H1 (cell line): ENCODE results near the gene MPHOSPH9. TPM values are rescaled to one million over a fixed set of nuclear protein-coding genes. Genes with fewer than 3 reads are reported as not detected.

Source experiments
- CTCF ChIA-PET: fragments of 300-600 bp; sonication (Branson Sonifier 250); formaldehyde crosslinking; loops from one replicate; lab custom pipeline; 2021; ENCODE audit not compliant: partially characterized antibody; lab: Charles Lee
- POLR2A ChIA-PET: fragments of 300-600 bp; sonication (Branson Sonifier 250); formaldehyde crosslinking; loops from one replicate; lab custom pipeline; 2021; ENCODE audit warnings: inconsistent platforms; ENCODE audit not compliant: partially characterized antibody; lab: Charles Lee
- DNase-seq, 2 experiments: peaks; one replicate each; pipeline versions ENCODE4 v3.0.0 to v3.0.0-alpha.2; 2010 to 2022; ENCODE audit warnings: low spot score in 2 of 2, low read depth in 1 of 2, mixed read lengths in 1 of 2
- FAIRE-seq: peaks from 2 replicates; lab custom pipeline; 2011; peaks lifted over from hg19 to GRCh38; lab: Jason Lieb, UNC
- H2AFZ ChIP-seq: 2 replicates; pipeline ENCODE4 v1.8.1; 2012; ENCODE audit warnings: low read length, inconsistent platforms
- H2AK5ac ChIP-seq: 2 replicates; pipeline ENCODE4 v1.6.1; 2013; ENCODE audit warnings: low read depth, low read length
- H2BK120ac ChIP-seq: replicated peaks from 2 replicates; pipeline ENCODE3; 2013; ENCODE audit warnings: low read depth, low read length, inconsistent platforms
- H2BK12ac ChIP-seq: 2 replicates; pipeline ENCODE4 v1.6.1; 2013; ENCODE audit warnings: low read depth, low read length
- H2BK15ac ChIP-seq: 2 replicates; pipeline ENCODE4 v1.6.1; 2013; ENCODE audit warnings: low read length
- H2BK20ac ChIP-seq: 2 replicates; pipeline ENCODE4 v1.6.1; 2013; ENCODE audit warnings: low read length
- H2BK5ac ChIP-seq: 2 replicates; pipeline ENCODE4 v1.6.1; 2013; ENCODE audit warnings: low read depth, low read length
- H3K14ac ChIP-seq: 2 replicates; pipeline ENCODE4 v1.6.1; 2013; ENCODE audit warnings: inconsistent platforms; ENCODE audit not compliant: insufficient read length
- H3K18ac ChIP-seq: 2 replicates; pipeline ENCODE4 v1.6.1; 2013; ENCODE audit warnings: low read length; ENCODE audit errors: extremely low read depth
- H3K23ac ChIP-seq: 2 replicates; pipeline ENCODE4 v1.6.1; 2013; ENCODE audit warnings: inconsistent platforms; ENCODE audit not compliant: insufficient read length
- H3K23me2 ChIP-seq: 2 replicates; pipeline ENCODE4 v1.6.1; 2013; ENCODE audit warnings: low read depth, low read length
- H3K27ac ChIP-seq: 2 replicates; pipeline ENCODE4 v1.6.1; 2011; ENCODE audit warnings: low read depth, low read length, inconsistent platforms
- H3K27me3 ChIP-seq, 4 experiments: replicated peaks in 1 of 4; 1 replicate in 1 of 4; 2 replicates in 3 of 4; pipeline versions ENCODE4 v1.6.1 to v1.8.1; 2011 to 2013; ENCODE audit warnings: low read length in 3 of 4, mild to moderate bottlenecking in 3 of 4, inconsistent platforms in 2 of 4, mixed read lengths in 2 of 4, moderate library complexity in 1 of 4; ENCODE audit not compliant: control insufficient read depth in 3 of 4, insufficient read depth in 3 of 4; ENCODE audit errors: extremely low read depth in 1 of 4
- H3K36me3 ChIP-seq, 4 experiments: 2 replicates each; pipeline versions ENCODE4 v1.6.1 to v1.8.1; 2011 to 2013; ENCODE audit warnings: mild to moderate bottlenecking in 4 of 4, low read length in 3 of 4, moderate library complexity in 2 of 4, control low read depth in 1 of 4, inconsistent platforms in 1 of 4; ENCODE audit not compliant: insufficient read depth in 4 of 4, control insufficient read depth in 2 of 4
- H3K4ac ChIP-seq: replicated peaks from 2 replicates; pipeline ENCODE3; 2013; ENCODE audit warnings: low read length, low read depth, mixed read lengths, inconsistent platforms; ENCODE audit not compliant: insufficient read length
- H3K4me1 ChIP-seq, 4 experiments: replicated peaks in 1 of 4; 1 replicate in 1 of 4; 2 replicates in 3 of 4; pipeline versions ENCODE4 v1.6.1 to v1.8.1; 2011 to 2013; ENCODE audit warnings: low read length in 3 of 4, inconsistent platforms in 2 of 4, mixed read lengths in 1 of 4; ENCODE audit not compliant: insufficient read depth in 4 of 4, control insufficient read depth in 3 of 4
- H3K4me2 ChIP-seq, 2 experiments: 2 replicates each; pipeline versions ENCODE4 v1.6.1 to v1.8.1; 2011 to 2013; ENCODE audit warnings: low read depth in 2 of 2, low read length in 2 of 2, control low read depth in 1 of 2, inconsistent platforms in 1 of 2, mild to moderate bottlenecking in 1 of 2; ENCODE audit not compliant: insufficient read depth in 1 of 2
- H3K4me3 ChIP-seq, 4 experiments: fragments of 200-600, 300-600 bp in 1 of 4; sonication (generic), shearing (Covaris generic), sonication (Bioruptor Twin) in 1 of 4; 2 replicates each; pipeline versions ENCODE4 v1.5.1 to v1.8.1; 2011 to 2016; ENCODE audit warnings: low read length in 4 of 4, low read depth in 3 of 4, control low read depth in 2 of 4, inconsistent platforms in 2 of 4, mild to moderate bottlenecking in 2 of 4, mixed read lengths in 1 of 4, moderate library complexity in 1 of 4; ENCODE audit not compliant: insufficient read depth in 2 of 4; ENCODE audit errors: extremely low read depth in 1 of 4
- H3K56ac ChIP-seq: replicated peaks from 2 replicates; pipeline ENCODE3; 2013; ENCODE audit warnings: low read depth, mild to moderate bottlenecking, mixed read lengths, low read length, inconsistent platforms; ENCODE audit not compliant: insufficient read length
- H3K79me1 ChIP-seq: 2 replicates; pipeline ENCODE4 v1.6.1; 2013; ENCODE audit warnings: low read depth, low read length, control low read depth
- H3K79me2 ChIP-seq, 2 experiments: 2 replicates each; pipeline versions ENCODE4 v1.6.1 to v1.8.1; 2012 to 2013; ENCODE audit warnings: low read length in 2 of 2, mild to moderate bottlenecking in 2 of 2, inconsistent platforms in 1 of 2; ENCODE audit not compliant: insufficient read depth in 2 of 2, control insufficient read depth in 1 of 2
- H3K9ac ChIP-seq, 4 experiments: replicated peaks in 1 of 4; 1 replicate in 1 of 4; 2 replicates in 3 of 4; pipeline versions ENCODE4 v1.6.1 to v1.8.1; 2011 to 2013; ENCODE audit warnings: low read depth in 3 of 4, low read length in 3 of 4, control low read depth in 2 of 4, mild to moderate bottlenecking in 2 of 4, moderate library complexity in 2 of 4, inconsistent platforms in 1 of 4; ENCODE audit errors: extremely low read depth in 1 of 4
- H3K9me3 ChIP-seq, 2 experiments: 2 replicates each; pipeline versions ENCODE4 v1.6.1 to v1.8.1; 2012 to 2013; ENCODE audit warnings: mild to moderate bottlenecking in 2 of 2, moderate library complexity in 2 of 2, control low read depth in 1 of 2, inconsistent platforms in 1 of 2, low read depth in 1 of 2, low read length in 1 of 2, mixed read lengths in 1 of 2; ENCODE audit not compliant: insufficient read depth in 2 of 2
- H4K20me1 ChIP-seq, 2 experiments: replicated peaks in 1 of 2; 2 replicates each; pipeline versions ENCODE3 to v1.8.1; 2011 to 2013; ENCODE audit warnings: inconsistent platforms in 2 of 2, low read length in 2 of 2, mild to moderate bottlenecking in 1 of 2; ENCODE audit not compliant: insufficient read depth in 2 of 2, control insufficient read depth in 1 of 2
- H4K5ac ChIP-seq: 2 replicates; pipeline ENCODE4 v1.6.1; 2013; ENCODE audit warnings: low read length, low read depth, mixed read lengths, inconsistent platforms; ENCODE audit not compliant: insufficient read length
- H4K8ac ChIP-seq: 2 replicates; pipeline ENCODE4 v1.8.0; 2013; ENCODE audit warnings: mild to moderate bottlenecking, moderate library complexity, low read length, inconsistent platforms; ENCODE audit not compliant: insufficient read depth; ENCODE audit errors: extremely low read depth
- H4K91ac ChIP-seq: replicated peaks from 2 replicates; pipeline ENCODE3; 2013; ENCODE audit warnings: low read length, mixed read lengths, inconsistent platforms; ENCODE audit not compliant: insufficient read length
- ASH2L ChIP-seq: fragments of 200-600, 300-600 bp; sonication (generic); IDR thresholded peaks from one replicate; pipeline ENCODE4 v1.7.1; 2017; ENCODE audit warnings: low read length
- CEBPB ChIP-seq: IDR thresholded peaks from 2 replicates; pipeline ENCODE4 v1.6.1; 2012; ENCODE audit warnings: low read depth, low read length
- FOSL1 ChIP-seq: IDR thresholded peaks from 2 replicates; pipeline ENCODE4 v1.6.1; 2011; ENCODE audit warnings: mild to moderate bottlenecking, low read depth, low read length, moderate library complexity; ENCODE audit not compliant: insufficient read depth
- GTF2F1 ChIP-seq: IDR thresholded peaks from 2 replicates; pipeline ENCODE4 v1.6.1; 2012; ENCODE audit warnings: low read depth, low read length, improper control_type of control experiment, borderline replicate concordance
- HDAC6 ChIP-seq: IDR thresholded peaks from one replicate; pipeline ENCODE4 v1.7.1; 2012; ENCODE audit warnings: low read depth, mild to moderate bottlenecking, inconsistent platforms, low read length, moderate library complexity
- JUND ChIP-seq: IDR thresholded peaks from 2 replicates; pipeline ENCODE4 v1.6.1; 2011; ENCODE audit warnings: mild to moderate bottlenecking, improper control_type of control experiment, low read length
- MAX ChIP-seq: IDR thresholded peaks from 2 replicates; pipeline ENCODE4 v1.6.1; 2012; ENCODE audit warnings: inconsistent platforms
- RBBP5 ChIP-seq: IDR thresholded peaks from 2 replicates; pipeline ENCODE4 v1.7.1; 2012; ENCODE audit warnings: low read depth, mild to moderate bottlenecking, inconsistent platforms, low read length, moderate library complexity, borderline replicate concordance
- RXRA ChIP-seq: IDR thresholded peaks from 2 replicates; pipeline ENCODE4 v1.6.1; 2011; ENCODE audit warnings: low read depth, mild to moderate bottlenecking, low read length, moderate library complexity; ENCODE audit not compliant: insufficient read depth
- SIRT6 ChIP-seq: IDR thresholded peaks from one replicate; pipeline ENCODE4 v1.7.1; 2012; ENCODE audit warnings: low read length, inconsistent platforms
- SP2 ChIP-seq: IDR thresholded peaks from 2 replicates; pipeline ENCODE4 v1.6.1; 2012; ENCODE audit warnings: mild to moderate bottlenecking, low read length, inconsistent platforms
- SRF ChIP-seq: IDR thresholded peaks from 2 replicates; pipeline ENCODE4 v1.6.1; 2011; ENCODE audit warnings: mild to moderate bottlenecking, low read depth, low read length, moderate library complexity
- TAF1 ChIP-seq: IDR thresholded peaks from 2 replicates; pipeline ENCODE4 v1.6.1; 2011; ENCODE audit warnings: mild to moderate bottlenecking, low read depth, low read length
- WGBS, 2 experiments: shearing (Covaris generic) in 1 of 2; methylation state at CpG; one replicate each; pipeline versions ENCODE4 v1.1.6 to v1.1.7; 2013 to 2015; ENCODE audit warnings: low lambda C conversion rate in 2 of 2, mixed read lengths in 2 of 2, inconsistent platforms in 1 of 2, low coverage in 1 of 2, missing lambda C conversion rate in 1 of 2; ENCODE audit not compliant: insufficient replicate concordance in 2 of 2, insufficient coverage in 1 of 2, insufficient read length in 1 of 2; ENCODE audit errors: extremely low coverage in 1 of 2, missing lambda C conversion rate in 1 of 2; 5-methylcytosine and 5-hydroxymethylcytosine counted together
- polyA plus RNA-seq, 7 experiments: library from polyadenylated mRNA; depleted of rRNA in 3 of 7; stranded (reverse) in 5 of 7; unstranded in 2 of 7; fragments of >200 nt in 5 of 7; fragments of 200-250 nt in 2 of 7; gene quantifications; 1 replicate in 5 of 7; 2 replicates in 1 of 7; 4 replicates in 1 of 7; pipeline versions ENCODE4 v1.2.1 to v1.2.3, GENCODE V29; 2011 to 2013; ENCODE audit warnings: missing spikeins in 2 of 7, mixed read lengths in 2 of 7
- total RNA-seq: library from RNA; stranded (reverse); fragmentation: NEBNext Ultra II Directional; extraction: Animal tissue kit (Norgen Biotek cat#: 25700); gene quantifications from 2 replicates; pipeline ENCODE4 v1.2.1, GENCODE V29; 2021

MPHOSPH9 gene
- total and polyA plus RNA-seq, 2 of the 8 experiments (the other 6 are each of a cell fraction or from before 2014, with no cell fraction given): 8.8 to 48.8 TPM

- Histone ChIP-seq H2AK5ac (no peak overlapping the region), H3K4me1 (peaks cover 0 to 3% (median 0%) of the 10 kb centered on the region in 4 experiments; a peak in 2 of 7 replicates), H2BK120ac (no peak overlapping the region), H3K79me2 (no peaks in the 10 kb centered on the region), H4K8ac (no peak overlapping the region), H3K4me3 (no peak overlapping the region), H3K14ac (no peak overlapping the region), H2BK5ac (no peak overlapping the region), H3K9ac (no peak overlapping the region), H3K23ac (no peak overlapping the region), H4K91ac (no peak overlapping the region), H3K23me2 (no peaks in the 10 kb centered on the region), H3K27ac (no peak overlapping the region), H2BK12ac (no peak overlapping the region), H3K27me3 (peaks cover 0 to 4% (median 0%) of the 10 kb centered on the region in 4 experiments; a peak in 1 of 7 replicates), H4K20me1 (peaks cover 0 to 2% of the 10 kb centered on the region in 2 experiments), H3K4me2 (no peak overlapping the region), H2BK15ac (no peak overlapping the region), H3K56ac (no peak overlapping the region), H3K4ac (no peak overlapping the region), H3K9me3 (no peaks in the 10 kb centered on the region), H3K36me3 (no peaks in the 10 kb centered on the region), H3K18ac (no peak overlapping the region), H2AFZ (no peak overlapping the region), H2BK20ac (no peak overlapping the region), H4K5ac (no peak overlapping the region), H3K79me1 (no peaks in the 10 kb centered on the region)
- DNase-seq: no peak
- 84% methylated on average over 2 of the region's 3 CpGs; no CpG with 5 or more reads in 1 of the 2 experiments for WGBS, 2 experiments
- TF ChIP-seq TAF1: no peak
- no peak for TF ChIP-seq SP2
- TF ChIP-seq RXRA: no peak
- TF ChIP-seq ASH2L: no peak
- TF ChIP-seq FOSL1: no peak
- TF ChIP-seq HDAC6: no peak
- no peak for TF ChIP-seq GTF2F1
- TF ChIP-seq RBBP5: no peak
- no peak for TF ChIP-seq SRF
- TF ChIP-seq MAX: no peak
- no peak for TF ChIP-seq SIRT6
- TF ChIP-seq JUND: no peak
- TF ChIP-seq CEBPB: no peak
- POLR2A ChIA-PET: interaction anchor here (1.5 to 1.8 kb wide), 2 partner anchors 9 to 18 kb away, joined by 3 to 4 read pairs; no protein-coding TSS in a partner anchor
- CTCF ChIA-PET: interaction anchor here (1.1 kb wide), 1 partner anchor 8 kb away, joined by 3 read pairs; no protein-coding TSS in a partner anchor
- no peak for FAIRE-seq
Observed at GRCh38 chr12:123120452-123121166, 112.3 kb downstream of the MPHOSPH9 start.
